ENCODE results near the gene CCNQ. TPM values are rescaled to one million over a fixed set of nuclear protein-coding genes. Genes with fewer than 3 reads are reported as not detected.

The CCNQ gene
- polyA plus RNA-seq, 1 of the 3 experiments (the other 2 are of a cell fraction), result 45.3 TPM

GRCh38 chrX:153608376-153608775 lies 9.4 kb upstream of the CCNQ start:
- Histone ChIP-seq H3K9me2 (no peaks in the 10 kb centered on the region), H4K20me1 (ENCODE audit: insufficient read depth) (no peaks in the 10 kb centered on the region), H3F3A (replicated peaks; ENCODE audit: insufficient read depth) (no peaks in the 10 kb centered on the region), H3K4me3 (ENCODE audit: low read depth in 2 of 2, low read length in 1 of 2) (no peak overlapping the region), H2AFZ (ENCODE audit: low read depth) (no peak overlapping the region), H3K36me3 (replicated peaks in 1 of 2; ENCODE audit: control insufficient read depth in 1 of 2, insufficient read depth in 2 of 2, low read length in 1 of 2) (no peaks in the 10 kb centered on the region), H3K4me1 (ENCODE audit: control insufficient read depth in 1 of 2, insufficient read depth in 2 of 2, low read depth in 1 of 2, low read length in 1 of 2) (peaks cover 0 to 10% of the 10 kb centered on the region in 2 experiments; a peak in 1 of 4 replicates), H3K9me3 (no peaks in the 10 kb centered on the region), H3K27me3 (ENCODE audit: insufficient read depth) (peaks cover 39% of the 10 kb centered on the region), H3K4me2 (no peak overlapping the region), H3K79me2 (ENCODE audit: insufficient read depth) (no peaks in the 10 kb centered on the region), H3K9ac (no peak overlapping the region), H3K27ac (ENCODE audit: low read depth in 2 of 2, low read length in 1 of 2) (no peak overlapping the region)
- POLR2A ChIA-PET, result no interaction called here
- TF ChIP-seq EP300 (IDR thresholded peaks at IDR 0.05; ENCODE audit: borderline replicate concordance in 1 of 2, low read depth in 1 of 2, low read length in 1 of 2), result no peak
- CTCF ChIA-PET, result interaction anchor here (1.7 to 13.0 kb wide), 2 partner anchors 43 to 57 kb away, joined by 13 to 128 read pairs; no protein-coding TSS in a partner anchor
- WGBS (ENCODE audit: low lambda C conversion rate), result 35% methylated on average over 2 of the region's 2 CpGs
- DNase-seq, result no peak

DNA sequence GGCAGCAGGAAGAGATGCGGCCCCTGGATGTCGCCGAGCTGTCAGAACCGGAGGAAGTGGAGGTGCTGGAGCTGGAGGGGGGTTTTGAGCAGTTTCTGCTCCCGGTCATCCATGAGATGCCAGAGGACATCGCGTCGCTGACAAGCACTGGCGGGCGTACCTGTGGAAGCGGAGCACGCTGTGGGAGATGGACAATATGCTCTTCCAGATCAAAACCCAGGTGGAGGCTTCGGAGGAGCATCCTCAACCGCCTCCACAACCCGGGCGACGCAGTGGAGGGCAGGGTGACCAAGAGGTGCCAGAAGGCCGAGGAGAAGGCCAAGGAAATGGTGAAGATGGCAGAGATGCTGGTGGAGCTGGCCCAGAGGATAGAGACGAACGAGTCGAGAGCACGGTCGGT lies 7.6 kb upstream of the CCNQ start:
- Histone ChIP-seq H2AFZ (ENCODE audit: low read depth) (no peak overlapping the region), H3K4me1 (ENCODE audit: control insufficient read depth in 1 of 2, insufficient read depth in 2 of 2, low read depth in 1 of 2, low read length in 1 of 2) (peaks cover 0 to 10% of the 10 kb centered on the region in 2 experiments; a peak in 1 of 4 replicates), H3K27ac (ENCODE audit: low read depth in 2 of 2, low read length in 1 of 2) (no peak overlapping the region), H3K9me3 (no peaks in the 10 kb centered on the region), H3K36me3 (replicated peaks in 1 of 2; ENCODE audit: control insufficient read depth in 1 of 2, insufficient read depth in 2 of 2, low read length in 1 of 2) (no peaks in the 10 kb centered on the region), H3K27me3 (ENCODE audit: insufficient read depth) (peaks cover 26% of the 10 kb centered on the region), H3K9me2 (no peaks in the 10 kb centered on the region), H3K4me3 (ENCODE audit: low read depth in 2 of 2, low read length in 1 of 2) (no peak overlapping the region), H3K4me2 (no peak overlapping the region), H3K79me2 (ENCODE audit: insufficient read depth) (no peaks in the 10 kb centered on the region), H3K9ac (no peak overlapping the region), H4K20me1 (ENCODE audit: insufficient read depth) (no peaks in the 10 kb centered on the region), H3F3A (replicated peaks; ENCODE audit: insufficient read depth) (no peaks in the 10 kb centered on the region)
- DNase-seq, result no peak
- ChIA-PET CTCF (interaction anchor here (1.0 to 13.0 kb wide), 4 partner anchors 14 to 60 kb away, joined by 3 to 128 read pairs (median 4); no protein-coding TSS in a partner anchor), POLR2A (no interaction called here)
- WGBS (ENCODE audit: low lambda C conversion rate), result 45% methylated on average over 23 of the region's 23 CpGs
- TF ChIP-seq POLR2AphosphoS5 (IDR thresholded peaks at IDR 0.05; ENCODE audit: low read depth, low read length) (no peak), TCF12 (IDR thresholded peaks at IDR 0.05) (no peak), RXRA (IDR thresholded peaks at IDR 0.05; ENCODE audit: borderline replicate concordance, low read depth) (no peak), EP300 (IDR thresholded peaks at IDR 0.05; ENCODE audit: borderline replicate concordance in 1 of 2, low read depth in 1 of 2, low read length in 1 of 2) (no peak), FOSL2 (IDR thresholded peaks at IDR 0.05; ENCODE audit: borderline replicate concordance, low read depth) (no peak), SMC3 (IDR thresholded peaks at IDR 0.05; ENCODE audit: low read depth, low read length) (no peak), REST (IDR thresholded peaks at IDR 0.05; ENCODE audit: low read depth, low read length) (no peak), USF1 (IDR thresholded peaks at IDR 0.05; ENCODE audit: borderline replicate concordance, low read depth) (no peak), YY1 (IDR thresholded peaks at IDR 0.05; ENCODE audit: low read depth) (no peak), NRF1 (IDR thresholded peaks at IDR 0.05; ENCODE audit: low read depth, low read length) (no peak), ELF1 (IDR thresholded peaks at IDR 0.05) (no peak), SIN3A (IDR thresholded peaks at IDR 0.05; ENCODE audit: borderline replicate concordance, low read depth, low read length) (no peak), CTCF (IDR thresholded peaks at IDR 0.05) (no peak), ZBTB33 (IDR thresholded peaks at IDR 0.05; ENCODE audit: borderline replicate concordance, low read depth) (no peak), PBX3 (IDR thresholded peaks at IDR 0.05) (no peak)
- TF ChIP-seq, protein P1, sequence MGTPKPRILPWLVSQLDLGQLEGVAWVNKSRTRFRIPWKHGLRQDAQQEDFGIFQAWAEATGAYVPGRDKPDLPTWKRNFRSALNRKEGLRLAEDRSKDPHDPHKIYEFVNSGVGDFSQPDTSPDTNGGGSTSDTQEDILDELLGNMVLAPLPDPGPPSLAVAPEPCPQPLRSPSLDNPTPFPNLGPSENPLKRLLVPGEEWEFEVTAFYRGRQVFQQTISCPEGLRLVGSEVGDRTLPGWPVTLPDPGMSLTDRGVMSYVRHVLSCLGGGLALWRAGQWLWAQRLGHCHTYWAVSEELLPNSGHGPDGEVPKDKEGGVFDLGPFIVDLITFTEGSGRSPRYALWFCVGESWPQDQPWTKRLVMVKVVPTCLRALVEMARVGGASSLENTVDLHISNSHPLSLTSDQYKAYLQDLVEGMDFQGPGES (IDR thresholded peaks at IDR 0.05; ENCODE audit: low read depth, low read length), result no peak
